GM18505 (cell line): ENCODE results near the gene ZNF80.
"Not testable (repeated sequence)": the region's sequence is repeated elsewhere in the genome, so short reads cannot be mapped to it uniquely, and the experiment has no call there.

ENCODE experiments used
- ATAC-seq: cut with Tn5 transposase; IDR thresholded peaks from one replicate; pipeline ENCODE4 v1.9.1; 2021; ENCODE audit not compliant: unreplicated experiment
- POLR2A ChIP-seq: IDR thresholded peaks from 4 replicates; pipeline ENCODE4 v1.6.1; 2011; ENCODE audit warnings: borderline replicate concordance; ENCODE audit not compliant: insufficient read depth, insufficient read length; ENCODE audit errors: extremely low read depth

The ZNF80 gene

GRCh38 chr3:114237478-114237877 is at the start of gene ZNF80:
Gene ZNF80, minus strand, starts transcription at chr3:114237578. Its CDS starts 504 bp downstream, at chr3:114237074.
- not testable (repeated sequence) for ATAC-seq

GRCh38 chr3:114286266-114286665 is 48.9 kb upstream of the ZNF80 start:
- TF ChIP-seq POLR2A: no peak

GRCh38 chr3:114285648-114286230 is 48.4 kb upstream of the ZNF80 start:
- no peak for ATAC-seq
- TF ChIP-seq POLR2A: no peak

More at GRCh38 chr3:114286266-114286665, 48.9 kb upstream of the ZNF80 start:
- no peak for ATAC-seq

- ATAC-seq: no peak
- no peak for TF ChIP-seq POLR2A
These were observed 47.3 kb upstream of the ZNF80 start for GRCh38 chr3:114284644-114285043.

- ATAC-seq: not testable (repeated sequence)
These were observed 39.5 kb upstream of the ZNF80 start for GRCh38 chr3:114276856-114277255.

GRCh38 chr3:114274929-114275328 is 37.6 kb upstream of the ZNF80 start:
- no peak for TF ChIP-seq POLR2A
- ATAC-seq: no peak

- no peak for TF ChIP-seq POLR2A
- no peak for ATAC-seq
These were observed 34.9 kb upstream of the ZNF80 start for GRCh38 chr3:114272271-114272670.

GRCh38 chr3:114270019-114270418 is 32.6 kb upstream of the ZNF80 start:
- TF ChIP-seq POLR2A: no peak
- ATAC-seq: no peak

GRCh38 chr3:114260152-114260551 is 22.8 kb upstream of the ZNF80 start:
- no peak for TF ChIP-seq POLR2A
- no peak for ATAC-seq

- TF ChIP-seq POLR2A: no peak
- no peak for ATAC-seq
These were observed 22.2 kb upstream of the ZNF80 start for GRCh38 chr3:114259566-114259965.

GRCh38 chr3:114253505-114253904 is 16.1 kb upstream of the ZNF80 start:
- no peak for TF ChIP-seq POLR2A
- ATAC-seq: no peak

- ATAC-seq: no peak
- TF ChIP-seq POLR2A: no peak
These were observed 15.6 kb upstream of the ZNF80 start for GRCh38 chr3:114252954-114253353.

- ATAC-seq: peak; percentile 97
- TF ChIP-seq POLR2A: no peak
These were observed 5.6 kb upstream of the ZNF80 start for GRCh38 chr3:114242947-114243346.

- no peak for TF ChIP-seq POLR2A
- ATAC-seq: no peak
These were observed 3.9 kb upstream of the ZNF80 start for GRCh38 chr3:114241262-114241661.

- ATAC-seq: not testable (repeated sequence)
These were observed 888 bp upstream of the ZNF80 start for GRCh38 chr3:114238146-114238785.

- TF ChIP-seq POLR2A: no peak
- no peak for ATAC-seq
These were observed 1.9 kb downstream of the ZNF80 start for GRCh38 chr3:114235431-114235830.

GRCh38 chr3:114234745-114235144 is 2.6 kb downstream of the ZNF80 start:
- no peak for TF ChIP-seq POLR2A

More at GRCh38 chr3:114234745-114235144, 2.6 kb downstream of the ZNF80 start:
- no peak for ATAC-seq
